Heart left ventricle (tissue), 16 donors: ENCODE data around the gene KCNE1. TPM values are rescaled to one million over a fixed set of nuclear protein-coding genes. Genes with fewer than 3 reads are reported as not detected.
A peak's percentile ranks its signal among the peaks of the same experiment; 100 is the strongest.

Source experiments
- ATAC-seq, 4 donors: fragments of 200-7000 bp; cut with Tn5 transposase; one replicate each; pipeline ENCODE4 v1.9.1; 2020 to 2022; ENCODE audit warnings: moderate library complexity in 4 of 4, mild to moderate bottlenecking in 3 of 4, moderate number of reproducible peaks in 1 of 4
- DNase-seq, 5 donors: peaks; one replicate each; pipeline ENCODE4 v3.0.0-alpha.2; 2020
- H3K27ac ChIP-seq, 12 donors: fragments of 200-600 bp; sonication (generic) in 4 of 12; one replicate each; pipeline versions ENCODE4 v1.5.0 to v1.8.0; 2016 to 2022; ENCODE audit warnings: mild to moderate bottlenecking in 2 of 12
- H3K27me3 ChIP-seq, 9 donors: fragments of 200-600 bp; sonication (generic) in 2 of 9; one replicate each; pipeline versions ENCODE4 v1.5.1 to v1.8.0; 2016 to 2022; ENCODE audit warnings: mild to moderate bottlenecking in 3 of 9
- H3K36me3 ChIP-seq, 9 donors: fragments of 200-600 bp; sonication (generic) in 2 of 9; one replicate each; pipeline versions ENCODE4 v1.5.0 to v1.8.0; 2018 to 2022; ENCODE audit warnings: mild to moderate bottlenecking in 2 of 9
- H3K4me1 ChIP-seq, 12 donors: fragments of 200-600 bp; sonication (generic) in 4 of 12; one replicate each; pipeline versions ENCODE4 v1.5.0 to v1.8.0; 2016 to 2022; ENCODE audit warnings: mild to moderate bottlenecking in 3 of 12
- H3K4me3 ChIP-seq, 12 donors: fragments of 200-600 bp; sonication (generic) in 4 of 12; one replicate each; pipeline versions ENCODE4 v1.5.0 to v1.8.0; 2017 to 2022; ENCODE audit warnings: mild to moderate bottlenecking in 9 of 12, moderate library complexity in 4 of 12
- H3K9me3 ChIP-seq, 12 donors: fragments of 200-600 bp; sonication (generic) in 4 of 12; one replicate each; pipeline versions ENCODE4 v1.5.0 to v1.8.0; 2016 to 2022; ENCODE audit warnings: mild to moderate bottlenecking in 1 of 12
- POLR2A ChIP-seq, 2 donors: fragments of 450-650 bp; IDR thresholded peaks; one replicate each; pipeline ENCODE4 v1.6.1; 2017; ENCODE audit warnings: antibody characterized with exemption in 2 of 2, mild to moderate bottlenecking in 2 of 2, moderate library complexity in 2 of 2
- WGBS, 4 donors: extraction: QIAGEN DNeasy Blood & Tissue Kit in 2 of 4; methylation state at CpG; one replicate each; pipeline versions ENCODE4 v1.1.5 to v1.1.7; 2013 to 2018; 5-methylcytosine and 5-hydroxymethylcytosine counted together
- intact Hi-C, 10 donors: fragments of 100-400 bp; cut with DNase I; formaldehyde crosslinking; loops; one replicate each; pipeline versions ENCODE4 v1.11.1 to v1.14.2; 2022
- polyA plus RNA-seq, 2 donors: library from polyadenylated mRNA; stranded (reverse); fragments of 200-250 nt; gene quantifications; one replicate each; pipeline ENCODE4 v1.2.3, GENCODE V29; 2013
- total RNA-seq, 9 donors: library from RNA; depleted of rRNA in 2 of 9; stranded (reverse); fragments of >200 nt in 2 of 9; fragmentation: NEBNext Ultra II Directional in 3 of 9; extraction: Animal tissue kit (Norgen Biotek cat#: 25700) in 3 of 9; gene quantifications; one replicate each; pipeline versions ENCODE4 v1.1.0 to v1.2.4, GENCODE V29; 2016 to 2023
- TF ChIP-seq, protein P1 (sequence below), 12 donors: fragments of 200-600 bp; sonication (generic) in 4 of 12; IDR thresholded peaks; one replicate each; pipeline versions ENCODE4 v1.5.0 to v1.8.0; 2018 to 2022; ENCODE audit warnings: antibody characterized with exemption in 12 of 12, mild to moderate bottlenecking in 5 of 12
- donor health status: ischemic (EF 13 %, LVEDD 7.1; RV severe dilation, severe dysfunction).
- donor health status: healthy with polysubstance abuse.
- donor health status: DM: no; HTN: yes; CAD: no.
- donor health status: DM: no; HTN: no; CAD: no.
- donor health status: ischemic (EF 25% LVEDD 6.9; RV normal size, moderate dysfunction).
- donor health status: ischemic (EF 25% LVEDD 5.7; RV mildly dilated, moderate dysfunction).
- donor health status: healthy.
- donor health status: DM: yes; HTN: yes; CAD: no.
- donor health status: ischemic (EF 35%, LVEDD 5.7; RV mildly dilated, moderate dysfunction).
- donor health status: nonischemic (EF 11% LVEDD 7.7; RV severe dilation, severe dysfunction).
- donor health status: DM: yes; HTN: yes; CAD: no.
- donor health status: PGD.
- donor health status: ischemic (EF 29% LVEDD 5.4; RV normal size, mild dysfunction).
- donor health status: nonischemic (EF 23%, LVEDD 6.1; RV moderate dilation, normal function).

KCNE1 gene
- total and polyA plus RNA-seq, 11 donors = 0.71 to 11.1 (median 5.0) TPM

DNA sequence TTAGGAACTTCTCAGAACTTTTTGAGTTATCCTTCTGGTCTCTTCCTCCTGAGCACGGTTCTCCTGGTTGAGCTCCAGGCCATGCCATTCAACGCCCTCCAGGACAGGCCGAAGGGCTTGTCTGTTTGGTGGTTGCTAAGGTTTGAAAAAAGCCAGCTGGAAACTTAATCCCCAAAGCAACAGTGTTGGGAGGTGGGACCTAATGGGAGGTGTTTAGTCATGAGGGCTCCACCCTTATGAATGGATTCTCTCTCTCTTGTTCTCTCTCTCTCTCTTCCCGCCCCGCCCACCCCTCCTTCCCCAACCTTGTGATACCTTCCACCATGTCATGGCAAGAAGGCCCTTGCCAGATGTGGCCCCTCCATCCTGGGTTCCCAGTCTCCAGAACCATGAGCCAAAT lies 829 bp downstream of the KCNE1 start:
- Histone ChIP-seq H3K27me3 (no peaks in the 10 kb centered on the region), H3K4me1 (peaks cover 0 to 35% (median 9%) of the 10 kb centered on the region in 12 donors), H3K9me3 (no peaks in the 10 kb centered on the region), H3K4me3 (peak overlapping the region in 2 of 12 donors; percentile 10 to 49), H3K27ac (peak overlapping the region in 7 of 12 donors; percentile 13 to 94 (median 46)), H3K36me3 (peaks cover 0 to 10% (median under 1%) of the 10 kb centered on the region in 9 donors)
- 66 to 83% (median 71%) methylated on average over 5 of the region's 5 CpGs for WGBS, 4 donors
- ATAC-seq (peak; percentile 6 to 41 (median 30)), DNase-seq (peak in 1 of 5 donors; percentile 19)
- TF ChIP-seq POLR2A (IDR thresholded peaks at IDR 0.05) = no peak
- TF ChIP-seq, protein P1, sequence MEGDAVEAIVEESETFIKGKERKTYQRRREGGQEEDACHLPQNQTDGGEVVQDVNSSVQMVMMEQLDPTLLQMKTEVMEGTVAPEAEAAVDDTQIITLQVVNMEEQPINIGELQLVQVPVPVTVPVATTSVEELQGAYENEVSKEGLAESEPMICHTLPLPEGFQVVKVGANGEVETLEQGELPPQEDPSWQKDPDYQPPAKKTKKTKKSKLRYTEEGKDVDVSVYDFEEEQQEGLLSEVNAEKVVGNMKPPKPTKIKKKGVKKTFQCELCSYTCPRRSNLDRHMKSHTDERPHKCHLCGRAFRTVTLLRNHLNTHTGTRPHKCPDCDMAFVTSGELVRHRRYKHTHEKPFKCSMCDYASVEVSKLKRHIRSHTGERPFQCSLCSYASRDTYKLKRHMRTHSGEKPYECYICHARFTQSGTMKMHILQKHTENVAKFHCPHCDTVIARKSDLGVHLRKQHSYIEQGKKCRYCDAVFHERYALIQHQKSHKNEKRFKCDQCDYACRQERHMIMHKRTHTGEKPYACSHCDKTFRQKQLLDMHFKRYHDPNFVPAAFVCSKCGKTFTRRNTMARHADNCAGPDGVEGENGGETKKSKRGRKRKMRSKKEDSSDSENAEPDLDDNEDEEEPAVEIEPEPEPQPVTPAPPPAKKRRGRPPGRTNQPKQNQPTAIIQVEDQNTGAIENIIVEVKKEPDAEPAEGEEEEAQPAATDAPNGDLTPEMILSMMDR (IDR thresholded peaks at IDR 0.05) = no peak
- intact Hi-C loops = no loop called here

DNA sequence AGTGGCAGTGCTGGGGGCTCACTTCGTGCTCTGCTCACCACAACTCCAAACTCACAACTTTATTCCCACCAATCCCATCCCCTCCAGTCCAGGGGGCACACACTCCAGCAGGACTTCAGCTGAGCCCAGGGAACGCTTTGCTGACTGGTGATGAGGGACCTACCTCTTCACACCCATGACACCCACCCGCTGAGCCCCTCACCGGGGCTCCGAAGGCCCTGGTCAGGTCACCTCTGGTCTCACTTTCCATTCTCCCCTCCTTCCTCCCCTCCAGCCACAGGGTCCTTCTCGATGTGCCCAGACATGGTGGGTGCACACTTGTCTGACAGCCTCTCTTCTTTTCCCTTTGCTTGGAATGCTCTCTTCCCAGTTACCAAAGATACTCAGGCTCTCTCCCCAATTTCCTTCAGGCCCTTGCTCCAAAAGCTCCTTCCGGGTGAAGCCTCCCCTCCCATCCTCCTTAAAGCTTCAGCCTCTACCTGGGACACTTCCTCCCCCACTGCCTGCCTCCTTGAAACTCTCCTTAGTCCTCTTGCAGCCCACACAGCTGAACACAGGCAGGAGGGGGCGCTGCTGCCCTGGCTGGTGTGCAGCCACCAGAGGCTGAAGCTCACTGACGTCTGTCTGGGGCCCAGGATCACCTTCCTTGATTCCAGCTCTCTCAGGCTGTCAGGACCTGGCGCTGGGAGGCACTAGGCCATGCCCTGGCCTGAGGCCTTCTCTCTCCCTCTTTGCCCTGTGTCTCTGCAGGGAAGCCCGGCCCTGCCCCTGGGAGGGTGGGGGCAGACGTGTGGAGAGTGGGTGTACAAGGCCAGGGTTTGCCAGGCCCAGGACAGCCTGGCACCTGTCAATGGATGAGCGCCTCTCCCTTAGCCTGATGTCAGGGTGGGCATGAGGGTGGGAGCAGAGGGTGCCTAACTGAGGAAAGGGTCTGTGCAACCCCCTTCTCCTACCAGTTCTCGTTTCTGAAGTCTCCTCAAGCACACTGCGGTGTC lies 1.6 kb downstream of the KCNE1 start:
- peak overlapping the region in 3 of 12 donors; percentile 6 to 49 (median 10) for H3K4me3 ChIP-seq
- 73 to 76% (median 74%) methylated on average over 15 of the region's 15 CpGs for WGBS, 4 donors
- ATAC-seq = peak; percentile 80 to 92 (median 88)

DNA sequence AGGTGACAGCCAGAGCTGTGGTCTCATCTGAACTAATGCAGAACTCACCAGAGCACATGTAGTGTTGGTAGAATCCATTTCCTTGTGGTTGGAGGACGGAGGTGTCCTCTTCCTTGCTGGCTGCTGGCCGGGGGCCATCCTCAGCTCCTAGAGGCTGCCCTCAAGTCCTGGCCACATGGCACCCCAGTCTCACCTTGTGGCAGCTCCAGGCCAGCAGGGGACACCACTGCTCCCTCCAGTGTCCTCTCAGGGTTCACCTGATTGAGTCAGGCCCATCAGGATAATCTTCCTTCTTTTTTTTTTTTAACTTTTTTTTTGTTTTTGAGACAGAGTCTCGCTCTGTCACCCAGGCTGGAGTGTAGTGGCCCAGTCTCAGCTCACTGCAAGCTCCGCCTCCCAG lies 2.9 kb downstream of the KCNE1 start:
- DNase-seq (no peak), ATAC-seq (no peak)
- H3K9me3 ChIP-seq = no peaks in the 10 kb centered on the region
- no peak overlapping the region for H3K4me3 ChIP-seq
- TF ChIP-seq, protein P1 (IDR thresholded peaks at IDR 0.05) = peak in 9 of 12 donors; percentile 5 to 34 (median 21)
- no peak for TF ChIP-seq POLR2A (IDR thresholded peaks at IDR 0.05)
- H3K27me3 ChIP-seq = no peaks in the 10 kb centered on the region
- H3K27ac ChIP-seq = no peak overlapping the region
- peaks cover 0 to 35% (median 8%) of the 10 kb centered on the region in 12 donors for H3K4me1 ChIP-seq
- intact Hi-C loops = no loop called here
- H3K36me3 ChIP-seq = no peaks in the 10 kb centered on the region
- WGBS, 4 donors = 77 to 93% (median 85%) methylated on average over 4 of the region's 4 CpGs

More for the DNA sequence above, 1.6 kb downstream of the KCNE1 start:
- Histone ChIP-seq H3K27ac (peak overlapping the region in 8 of 12 donors; percentile 13 to 94 (median 46)), H3K27me3 (no peaks in the 10 kb centered on the region), H3K9me3 (no peaks in the 10 kb centered on the region), H3K36me3 (peaks cover 0 to 3% (median 0%) of the 10 kb centered on the region in 9 donors), H3K4me1 (peaks cover 0 to 35% (median 9%) of the 10 kb centered on the region in 12 donors)
- TF ChIP-seq, protein P1 (IDR thresholded peaks at IDR 0.05) = peak; percentile 74 to 86 (median 80)
- no peak for TF ChIP-seq POLR2A (IDR thresholded peaks at IDR 0.05)
- DNase-seq = peak; percentile 82 to 92 (median 87)
- intact Hi-C loops = loop anchor here in 3 of 10 donors (1.0 kb wide), 4 partner anchors 73 to 121 kb away; no protein-coding TSS in a partner anchor

DNA sequence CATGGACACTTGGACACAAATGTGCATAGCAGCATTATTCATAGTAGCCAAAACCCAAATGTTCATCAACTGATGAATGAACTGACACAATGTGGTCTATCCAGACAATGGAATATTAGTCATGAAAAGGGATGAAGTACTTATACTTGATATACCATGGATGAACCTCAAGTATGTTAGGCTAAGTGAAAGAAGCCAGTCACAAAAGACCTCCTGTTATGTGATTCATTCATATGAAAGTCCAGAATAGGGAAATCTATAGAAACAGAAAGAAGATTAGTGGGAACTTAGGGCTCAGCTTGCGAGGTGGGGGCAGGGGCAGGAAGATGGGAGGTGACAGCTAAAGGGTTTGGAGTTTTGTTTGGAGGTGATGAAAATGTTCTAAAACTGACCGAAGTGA lies 7.4 kb downstream of the KCNE1 start:
- H3K4me3 ChIP-seq = no peak overlapping the region
- no peaks in the 10 kb centered on the region for H3K36me3 ChIP-seq
- ATAC-seq = no peak
- intact Hi-C loops = no loop called here
- DNase-seq = no peak
- 92 to 96% (median 94%) methylated on average over 2 of the region's 2 CpGs for WGBS, 4 donors
- no peaks in the 10 kb centered on the region for H3K27me3 ChIP-seq
- no peaks in the 10 kb centered on the region for H3K9me3 ChIP-seq
- peaks cover 0 to 3% (median 0%) of the 10 kb centered on the region in 12 donors for H3K4me1 ChIP-seq
- no peak for TF ChIP-seq POLR2A (IDR thresholded peaks at IDR 0.05)
- H3K27ac ChIP-seq = no peak overlapping the region
